Measurements from ENCODE around the gene POLR3GL. TPM values are rescaled to one million over a fixed set of nuclear protein-coding genes. Genes with fewer than 3 reads are reported as not detected.
"Not testable (repeated sequence)": the region's sequence is repeated elsewhere in the genome, so short reads cannot be mapped to it uniquely, and the experiment has no call there.

The POLR3GL gene
- total RNA-seq, 1 experiment from 2014 or later, result 10.6 TPM

DNA sequence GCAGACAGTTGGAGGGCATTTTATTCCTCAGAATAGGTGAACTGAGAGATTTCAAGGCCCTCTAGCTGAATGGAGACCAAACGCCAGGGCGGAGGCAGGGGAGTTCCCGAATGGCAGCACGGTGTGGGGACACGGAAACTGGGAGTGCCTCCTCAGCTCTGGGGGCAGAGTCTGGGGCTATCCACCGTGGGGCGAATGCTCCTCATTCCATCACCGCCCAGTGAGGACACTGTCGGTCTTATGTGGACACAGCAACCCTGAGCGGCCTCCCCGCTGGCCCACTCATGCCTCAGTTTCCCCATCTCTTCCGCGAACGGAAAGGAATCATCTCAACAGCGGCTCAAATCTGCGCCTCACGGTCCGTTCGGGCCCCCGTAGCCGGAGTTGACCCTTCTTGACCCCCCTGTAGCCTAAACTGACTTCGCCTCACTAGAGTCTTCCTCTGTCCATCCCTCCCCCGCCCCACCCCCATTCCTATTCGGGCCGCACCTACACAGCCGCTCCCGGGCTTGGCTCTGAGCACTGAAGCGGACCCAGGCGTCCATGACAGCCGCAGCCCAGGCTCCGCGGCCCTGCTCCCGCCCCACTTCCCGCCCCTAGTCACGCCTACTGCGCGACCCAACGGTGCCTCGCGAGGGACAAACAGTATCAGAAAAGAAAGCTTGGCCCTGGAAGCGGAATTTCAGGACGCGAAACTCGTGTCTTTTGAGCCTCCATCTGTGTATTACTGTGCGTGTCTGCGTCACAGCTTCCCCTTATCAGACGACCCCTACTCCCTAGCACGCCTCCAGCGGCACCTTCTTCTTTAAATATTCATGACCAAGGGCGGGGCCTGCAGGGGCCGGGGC, 46.1 kb upstream of the POLR3GL start, which contains the start of gene PEX11B:
TSS of gene PEX11B (minus strand) at position 574 of the 848 bp plus-strand sequence. CDS start at position 545, 29 bp downstream.
- H3K27me3 ChIP-seq (ENCODE audit: insufficient read depth, low read depth), result no peaks in the 10 kb centered on the region
- POLR2A ChIA-PET (ENCODE audit: unreplicated experiment), result interaction anchor here (0.6 to 1.1 kb wide), 4 partner anchors 9 to 137 kb away, joined by 3 to 6 read pairs (median 5); partner anchors contain the start of genes LIX1L, PIAS3 and RBM8A
- CTCF ChIA-PET, result interaction anchor here (0.6 to 1.2 kb wide), 5 partner anchors 11 to 94 kb away, joined by 3 to 8 read pairs (median 4); partner anchors contain the start of gene PIAS3
- peaks cover 44% of the 10 kb centered on the region for H3F3A ChIP-seq (ENCODE audit: insufficient read depth, low read depth)
- peak within 1 kb of the TSS; percentile 64 for H3K27ac ChIP-seq
- H2AFZ ChIP-seq, result peak within 1 kb of the TSS; percentile 96
- TF ChIP-seq CTCF (conservative IDR thresholded peaks at IDR 0.05) (no peak), EZH2 (IDR thresholded peaks at IDR 0.05; ENCODE audit: low read depth) (no peak)
- no peaks in the 10 kb centered on the region for H3K9me2 ChIP-seq (ENCODE audit: insufficient read depth)
- no peaks in the 10 kb centered on the region; the same call in 1 of the 2 replicates for H4K20me1 ChIP-seq (ENCODE audit: insufficient read depth)
- H3K9me3 ChIP-seq (ENCODE audit: insufficient read depth, low read depth), result no peaks in the 10 kb centered on the region
- intact Hi-C loops (cut with micrococcal nuclease; ENCODE audit: unreplicated experiment), result loop anchor here (2.0 to 5.0 kb wide), 3 partner anchors 59 to 94 kb away; partner anchors contain the start of gene PIAS3
- BruUV-seq (replicated peaks), result TSS peak; percentile 0
- H3K36me3 ChIP-seq (ENCODE audit: low read depth), result peaks cover 13% of the 10 kb centered on the region; the same call in 1 of the 2 replicates
- H3K4me3 ChIP-seq, result peak within 1 kb of the TSS; percentile 80
- H3K4me2 ChIP-seq, result peak within 1 kb of the TSS; percentile 98
- DNase-seq, result peak; percentile 66 to 83
- peaks cover 10% of the 10 kb centered on the region for H3K79me2 ChIP-seq (ENCODE audit: low read depth)
- H3K4me1 ChIP-seq (replicated peaks; ENCODE audit: insufficient read depth), result peaks cover 11% of the 10 kb centered on the region

DNA sequence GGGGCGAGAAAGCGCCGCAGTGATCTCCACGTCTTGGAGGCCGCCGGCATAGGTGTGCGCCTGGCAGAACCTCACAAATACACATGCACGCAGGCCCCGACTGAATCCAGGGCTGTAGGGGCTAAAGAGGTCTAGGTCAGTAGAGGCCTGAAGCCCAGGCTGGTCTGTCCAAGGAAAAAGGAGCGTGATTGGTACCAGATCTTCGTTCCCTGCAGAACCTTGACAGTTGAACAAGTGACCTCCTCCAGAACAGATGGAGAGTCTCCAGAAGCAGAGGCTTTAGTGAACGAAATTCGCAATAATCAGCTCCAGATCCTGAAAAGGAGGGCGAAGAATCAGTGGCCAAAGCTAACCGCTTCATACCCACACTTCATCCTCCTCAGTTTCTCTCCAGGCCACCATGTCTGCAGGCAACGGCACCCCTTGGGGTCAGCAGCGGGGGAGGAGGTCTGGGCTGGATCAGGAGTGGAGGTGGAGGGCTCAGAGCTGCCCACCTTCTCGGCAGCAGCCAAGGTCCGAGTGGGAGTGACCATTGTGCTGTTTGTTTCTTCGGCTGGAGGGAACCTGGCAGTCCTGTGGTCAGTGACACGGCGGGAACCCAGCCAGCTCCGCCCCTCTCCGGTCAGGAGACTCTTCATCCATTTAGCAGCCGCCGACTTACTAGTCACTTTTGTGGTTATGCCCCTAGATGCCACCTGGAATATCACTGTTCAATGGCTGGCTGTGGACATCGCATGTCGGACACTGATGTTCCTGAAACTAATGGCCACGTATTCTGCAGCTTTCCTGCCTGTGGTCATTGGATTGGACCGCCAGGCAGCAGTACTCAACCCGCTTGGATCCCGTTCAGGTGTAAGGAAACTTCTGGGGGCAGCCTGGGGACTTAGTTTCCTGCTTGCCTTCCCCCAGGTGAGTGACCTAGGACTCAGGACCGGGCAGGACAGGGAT, 45.2 kb upstream of the POLR3GL start:
- ChIA-PET CTCF (interaction anchor here (0.6 to 1.2 kb wide), 5 partner anchors 10 to 93 kb away, joined by 3 to 5 read pairs (median 3); partner anchors contain the start of genes ITGA10 and PIAS3), POLR2A (ENCODE audit: unreplicated experiment) (interaction anchor here (0.6 to 1.1 kb wide), 4 partner anchors 8 to 138 kb away, joined by 3 to 6 read pairs (median 5); partner anchors contain the start of genes LIX1L, PIAS3 and RBM8A)
- H3K9me3 ChIP-seq (ENCODE audit: insufficient read depth, low read depth), result no peaks in the 10 kb centered on the region
- no TSS peak for BruUV-seq (replicated peaks)
- peak overlapping the region; percentile 96 for H2AFZ ChIP-seq
- intact Hi-C loops (cut with micrococcal nuclease; ENCODE audit: unreplicated experiment), result loop anchor here (1.0 to 5.0 kb wide), 4 partner anchors 27 to 93 kb away; partner anchors contain the start of gene PIAS3
- peaks cover 15% of the 10 kb centered on the region; the same call in 1 of the 2 replicates for H3K36me3 ChIP-seq (ENCODE audit: low read depth)
- peak overlapping the region; percentile 98 for H3K4me2 ChIP-seq
- peaks cover 47% of the 10 kb centered on the region for H3F3A ChIP-seq (ENCODE audit: insufficient read depth, low read depth)
- peak overlapping the region; percentile 64 for H3K27ac ChIP-seq
- DNase-seq, result peak; percentile 67 to 82
- peak overlapping the region; percentile 80 for H3K4me3 ChIP-seq
- peaks cover 11% of the 10 kb centered on the region for H3K4me1 ChIP-seq (replicated peaks; ENCODE audit: insufficient read depth)
- no peaks in the 10 kb centered on the region for H3K27me3 ChIP-seq (ENCODE audit: insufficient read depth, low read depth)
- no peaks in the 10 kb centered on the region; the same call in 1 of the 2 replicates for H4K20me1 ChIP-seq (ENCODE audit: insufficient read depth)
- H3K79me2 ChIP-seq (ENCODE audit: low read depth), result peaks cover 10% of the 10 kb centered on the region
- no peak for TF ChIP-seq EZH2 (IDR thresholded peaks at IDR 0.05; ENCODE audit: low read depth)
- no peak for TF ChIP-seq CTCF (conservative IDR thresholded peaks at IDR 0.05)
- no peaks in the 10 kb centered on the region for H3K9me2 ChIP-seq (ENCODE audit: insufficient read depth)

DNA sequence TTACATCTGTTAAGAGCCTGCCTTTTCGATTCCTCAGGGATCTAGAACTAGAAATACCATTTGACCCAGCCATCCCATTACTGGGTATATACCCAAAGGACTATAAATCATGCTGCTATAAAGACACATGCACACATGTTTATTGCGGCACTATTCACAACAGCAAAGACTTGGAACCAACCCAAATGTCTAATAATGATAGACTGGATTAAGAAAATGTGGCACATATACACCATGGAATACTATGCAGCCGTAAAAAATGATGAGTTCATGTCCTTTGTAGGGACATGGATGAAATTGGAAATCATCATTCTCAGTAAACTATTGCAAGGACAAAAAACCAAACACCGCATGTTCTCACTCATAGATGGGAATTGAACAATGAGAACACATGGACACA, 44.2 kb upstream of the POLR3GL start:
- intact Hi-C loops (cut with micrococcal nuclease; ENCODE audit: unreplicated experiment); BruUV-seq (replicated peaks): not testable (repeated sequence)

More for the DNA sequence above, 44.2 kb upstream of the POLR3GL start:
- H3K36me3 ChIP-seq (ENCODE audit: low read depth), result peaks cover 15% of the 10 kb centered on the region; the same call in 1 of the 2 replicates
- H3K27me3 ChIP-seq (ENCODE audit: insufficient read depth, low read depth); H3K27ac ChIP-seq; H3K9me3 ChIP-seq (ENCODE audit: insufficient read depth, low read depth); H4K20me1 ChIP-seq (ENCODE audit: insufficient read depth); POLR2A ChIA-PET (ENCODE audit: unreplicated experiment); DNase-seq; H3K9me2 ChIP-seq (ENCODE audit: insufficient read depth); CTCF ChIA-PET: not testable (repeated sequence)
- H3F3A ChIP-seq (ENCODE audit: insufficient read depth, low read depth), result peaks cover 47% of the 10 kb centered on the region
- H2AFZ ChIP-seq, result peak overlapping the region; percentile 96; the same call in 1 of the 2 replicates
- H3K4me3 ChIP-seq, result peak overlapping the region; percentile 80; the same call in 1 of the 2 replicates
- peak overlapping the region; percentile 98 for H3K4me2 ChIP-seq
- H3K79me2 ChIP-seq (ENCODE audit: low read depth), result peaks cover 10% of the 10 kb centered on the region
- H3K4me1 ChIP-seq (replicated peaks; ENCODE audit: insufficient read depth), result peaks cover 11% of the 10 kb centered on the region

All from PC-9 (cell line).